ENCODE results near the gene MYOM3. TPM values are rescaled to one million over a fixed set of nuclear protein-coding genes. Genes with fewer than 3 reads are reported as not detected.

MYOM3 gene
- total and polyA plus RNA-seq, 7 donors, result under 0.01 to 3.7 (median 3.0) TPM; not detected in 2

GRCh38 chr1:24098102-24098501, 13.8 kb downstream of the MYOM3 start:
- no peak for DNase-seq
- WGBS, 2 donors, result 94 to 95% methylated on average over 5 of the region's 5 CpGs
- Histone ChIP-seq H3K36me3 (no peaks in the 10 kb centered on the region), H3K4me1 (peaks cover 0 to 12% (median 6%) of the 10 kb centered on the region in 4 donors), H3K9me3 (no peaks in the 10 kb centered on the region), H3K4me3 (no peak overlapping the region), H3K27ac (no peak overlapping the region), H3K27me3 (no peaks in the 10 kb centered on the region)
- TF ChIP-seq POLR2AphosphoS5 (IDR thresholded peaks at IDR 0.05) (no peak), POLR2A (IDR thresholded peaks at IDR 0.05) (no peak), EP300 (IDR thresholded peaks at IDR 0.05) (no peak), CTCF (IDR thresholded peaks at IDR 0.05) (no peak)
- intact Hi-C loops (cut with DNase I), result no loop called here

GRCh38 chr1:24097663-24098062, 14.3 kb downstream of the MYOM3 start:
- H3K9me3 ChIP-seq, result no peaks in the 10 kb centered on the region
- DNase-seq, result no peak
- H3K4me3 ChIP-seq, result no peak overlapping the region
- H3K27ac ChIP-seq, result no peak overlapping the region
- intact Hi-C loops (cut with DNase I), result no loop called here
- peaks cover 0 to 8% (median 1%) of the 10 kb centered on the region in 4 donors for H3K4me1 ChIP-seq
- no peaks in the 10 kb centered on the region for H3K27me3 ChIP-seq
- TF ChIP-seq CTCF (IDR thresholded peaks at IDR 0.05), result no peak
- no peak for TF ChIP-seq POLR2AphosphoS5 (IDR thresholded peaks at IDR 0.05)
- no peak for TF ChIP-seq POLR2A (IDR thresholded peaks at IDR 0.05)
- TF ChIP-seq EP300 (IDR thresholded peaks at IDR 0.05), result no peak
- H3K36me3 ChIP-seq, result no peaks in the 10 kb centered on the region
- 94 to 96% methylated on average over 11 of the region's 11 CpGs for WGBS, 2 donors

DNA sequence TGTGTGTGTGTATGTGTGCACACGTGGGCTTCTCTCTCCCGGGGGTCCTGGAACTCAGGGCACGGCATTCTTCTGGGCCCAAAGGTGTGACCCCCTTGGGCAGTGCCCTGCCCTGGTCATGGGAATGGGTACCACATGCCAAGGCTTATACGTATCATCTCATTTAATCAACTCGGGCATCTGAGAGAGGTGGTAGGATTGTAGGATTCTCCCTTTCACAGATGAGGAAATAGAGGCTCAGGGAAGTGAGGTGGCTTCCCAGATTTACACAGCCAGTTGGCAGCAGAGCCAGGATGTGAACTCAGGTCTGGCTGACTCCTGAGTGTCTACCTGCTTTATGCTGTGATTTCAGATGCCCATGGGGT, 15.2 kb downstream of the MYOM3 start:
- Histone ChIP-seq H3K27me3 (no peaks in the 10 kb centered on the region), H3K9me3 (no peaks in the 10 kb centered on the region), H3K4me1 (no peaks in the 10 kb centered on the region), H3K36me3 (no peaks in the 10 kb centered on the region), H3K27ac (no peak overlapping the region), H3K4me3 (no peak overlapping the region)
- WGBS, 2 donors, result 85 to 89% methylated on average over 5 of the region's 5 CpGs
- TF ChIP-seq CTCF (IDR thresholded peaks at IDR 0.05) (no peak), POLR2A (IDR thresholded peaks at IDR 0.05) (no peak), POLR2AphosphoS5 (IDR thresholded peaks at IDR 0.05) (no peak), EP300 (IDR thresholded peaks at IDR 0.05) (no peak)
- no peak for DNase-seq
- intact Hi-C loops (cut with DNase I), result no loop called here

- no peak overlapping the region for H3K4me3 ChIP-seq
- no peaks in the 10 kb centered on the region for H3K36me3 ChIP-seq
- WGBS, 2 donors, result 85 to 90% methylated on average over 8 of the region's 8 CpGs
- no peak overlapping the region for H3K27ac ChIP-seq
- no peak for DNase-seq
- no peak for TF ChIP-seq EP300 (IDR thresholded peaks at IDR 0.05)
- no peak for TF ChIP-seq CTCF (IDR thresholded peaks at IDR 0.05)
- no peak for TF ChIP-seq POLR2AphosphoS5 (IDR thresholded peaks at IDR 0.05)
- no peak for TF ChIP-seq POLR2A (IDR thresholded peaks at IDR 0.05)
- H3K27me3 ChIP-seq, result no peaks in the 10 kb centered on the region
- H3K9me3 ChIP-seq, result no peaks in the 10 kb centered on the region
- intact Hi-C loops (cut with DNase I), result no loop called here
- no peaks in the 10 kb centered on the region for H3K4me1 ChIP-seq
Observed at GRCh38 chr1:24096009-24096738, 15.8 kb downstream of the MYOM3 start.
